ENCODE measurements around the gene LDB3.

LDB3 gene

GRCh38 chr10:86682675-86683074 lies 14.4 kb downstream of the LDB3 start:
- no peak overlapping the region for H3K4me2 ChIP-seq (ENCODE audit: insufficient read depth, low read length)
- H3K9ac ChIP-seq (ENCODE audit: low read depth, low read length) = no peak overlapping the region
- no peaks in the 10 kb centered on the region for H3K4me1 ChIP-seq (ENCODE audit: insufficient read depth, low read length)
- peaks cover 4% of the 10 kb centered on the region; the same call in 1 of the 2 replicates for H4K20me1 ChIP-seq (ENCODE audit: insufficient read depth, low read length)
- no peak overlapping the region for H3K27ac ChIP-seq (ENCODE audit: low read length)
- DNase-seq (no peak), ATAC-seq (ENCODE audit: insufficient read depth, low read depth) (no peak)
- no peak overlapping the region for H2AFZ ChIP-seq (ENCODE audit: low read depth, low read length)
- no peak overlapping the region for H3K4me3 ChIP-seq (ENCODE audit: low read depth in 1 of 2, low read length in 2 of 2)
- no peaks in the 10 kb centered on the region for H3K36me3 ChIP-seq (ENCODE audit: insufficient read depth, low read length)
- H3K79me2 ChIP-seq (ENCODE audit: insufficient read depth, low read length) = no peaks in the 10 kb centered on the region
- peaks cover 16% of the 10 kb centered on the region for H3K27me3 ChIP-seq (ENCODE audit: insufficient read depth, low read length, poor library complexity)
- no peak for TF ChIP-seq EZH2 (IDR thresholded peaks at IDR 0.05; ENCODE audit: borderline replicate concordance, low read depth, low read length, severe bottlenecking)
- no peak for TF ChIP-seq CTCF (IDR thresholded peaks at IDR 0.05; ENCODE audit: borderline replicate concordance, extremely low read depth, low read length, poor library complexity, severe bottlenecking)
- no peaks in the 10 kb centered on the region for H3K9me3 ChIP-seq (ENCODE audit: insufficient read depth, low read length, severe bottlenecking)

DNA sequence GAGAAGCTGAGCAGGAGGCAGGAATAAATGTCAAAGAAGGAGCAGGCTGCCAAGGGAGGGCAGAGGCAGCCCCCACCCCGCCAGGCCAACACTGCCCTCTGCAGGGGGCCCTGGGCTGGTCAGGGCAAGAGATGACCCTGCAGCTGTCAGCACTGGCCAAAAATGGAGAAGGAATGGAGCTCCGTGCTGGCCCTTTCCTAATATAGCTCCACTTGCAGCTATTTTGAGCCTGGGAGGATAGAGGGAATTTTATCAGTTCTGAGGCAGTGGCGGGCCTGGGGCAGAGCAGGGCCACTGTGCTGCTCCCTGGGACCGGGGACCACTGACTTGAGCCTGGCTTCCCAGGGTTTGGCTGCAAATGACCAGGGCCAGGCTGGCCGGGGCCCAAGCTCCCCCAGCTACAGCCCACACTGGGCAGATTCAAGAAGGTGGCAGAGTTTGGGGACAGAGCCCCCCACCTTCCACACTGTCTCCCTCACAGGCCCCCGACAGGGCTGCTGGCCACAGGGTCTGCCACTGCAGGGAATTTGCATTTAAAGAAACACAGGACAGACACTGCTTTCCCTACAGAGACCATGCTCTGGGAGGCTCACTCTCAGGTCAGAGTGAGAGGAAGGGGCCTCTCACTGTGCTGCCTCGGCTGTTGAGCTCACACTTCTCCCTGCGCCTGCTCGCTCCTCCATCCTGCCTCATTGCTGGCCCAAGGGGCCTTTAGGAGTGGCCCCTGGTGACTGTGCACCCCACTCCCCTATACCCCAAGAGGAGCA lies 16.2 kb downstream of the LDB3 start:
- ATAC-seq (ENCODE audit: insufficient read depth, low read depth) (no peak), DNase-seq (no peak)
- TF ChIP-seq CTCF (IDR thresholded peaks at IDR 0.05; ENCODE audit: borderline replicate concordance, extremely low read depth, low read length, poor library complexity, severe bottlenecking) = peak; percentile 32
- TF ChIP-seq EZH2 (IDR thresholded peaks at IDR 0.05; ENCODE audit: borderline replicate concordance, low read depth, low read length, severe bottlenecking) = no peak
- H3K4me2 ChIP-seq (ENCODE audit: insufficient read depth, low read length) = no peak overlapping the region
- H3K4me3 ChIP-seq (ENCODE audit: low read depth in 1 of 2, low read length in 2 of 2) = no peak overlapping the region
- H3K4me1 ChIP-seq (ENCODE audit: insufficient read depth, low read length) = no peaks in the 10 kb centered on the region
- no peak overlapping the region for H3K27ac ChIP-seq (ENCODE audit: low read length)
- peaks cover 16% of the 10 kb centered on the region for H3K27me3 ChIP-seq (ENCODE audit: insufficient read depth, low read length, poor library complexity)
- H3K9me3 ChIP-seq (ENCODE audit: insufficient read depth, low read length, severe bottlenecking) = no peaks in the 10 kb centered on the region
- H3K9ac ChIP-seq (ENCODE audit: low read depth, low read length) = no peak overlapping the region
- peaks cover 4% of the 10 kb centered on the region; the same call in 1 of the 2 replicates for H4K20me1 ChIP-seq (ENCODE audit: insufficient read depth, low read length)
- no peak overlapping the region for H2AFZ ChIP-seq (ENCODE audit: low read depth, low read length)
- H3K79me2 ChIP-seq (ENCODE audit: insufficient read depth, low read length) = no peaks in the 10 kb centered on the region
- no peaks in the 10 kb centered on the region for H3K36me3 ChIP-seq (ENCODE audit: insufficient read depth, low read length)

DNA sequence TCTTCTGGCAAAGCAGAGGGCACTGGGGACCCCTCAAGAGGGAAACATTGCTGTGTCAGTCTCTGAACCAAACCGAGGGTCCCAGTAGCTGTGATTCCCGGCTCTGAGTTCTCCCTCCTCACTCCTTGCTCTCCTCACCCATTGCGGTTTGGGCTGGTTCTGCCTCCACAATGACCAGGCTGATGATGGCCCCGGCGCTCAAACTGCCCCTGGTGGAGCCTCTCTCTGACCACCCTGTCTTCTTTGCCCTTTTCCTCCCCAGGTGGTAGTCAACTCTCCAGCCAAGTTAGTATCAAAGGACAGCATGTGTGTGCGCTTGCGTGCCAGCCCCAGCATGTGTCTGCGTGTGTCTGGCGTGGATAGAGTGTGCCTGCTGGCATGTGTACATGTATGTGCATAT lies 17.1 kb downstream of the LDB3 start:
- no peaks in the 10 kb centered on the region for H3K9me3 ChIP-seq (ENCODE audit: insufficient read depth, low read length, severe bottlenecking)
- TF ChIP-seq CTCF (IDR thresholded peaks at IDR 0.05; ENCODE audit: borderline replicate concordance, extremely low read depth, low read length, poor library complexity, severe bottlenecking) (no peak), EZH2 (IDR thresholded peaks at IDR 0.05; ENCODE audit: borderline replicate concordance, low read depth, low read length, severe bottlenecking) (no peak)
- H3K79me2 ChIP-seq (ENCODE audit: insufficient read depth, low read length) = no peaks in the 10 kb centered on the region
- H3K4me3 ChIP-seq (ENCODE audit: low read depth in 1 of 2, low read length in 2 of 2) = no peak overlapping the region
- H3K9ac ChIP-seq (ENCODE audit: low read depth, low read length) = no peak overlapping the region
- no peak overlapping the region for H3K27ac ChIP-seq (ENCODE audit: low read length)
- DNase-seq = no peak
- H3K27me3 ChIP-seq (ENCODE audit: insufficient read depth, low read length, poor library complexity) = peaks cover 16% of the 10 kb centered on the region
- no peaks in the 10 kb centered on the region for H3K36me3 ChIP-seq (ENCODE audit: insufficient read depth, low read length)
- no peak for ATAC-seq (ENCODE audit: insufficient read depth, low read depth)
- H4K20me1 ChIP-seq (ENCODE audit: insufficient read depth, low read length) = peaks cover 4% of the 10 kb centered on the region; the same call in 1 of the 2 replicates
- H3K4me1 ChIP-seq (ENCODE audit: insufficient read depth, low read length) = no peaks in the 10 kb centered on the region
- H2AFZ ChIP-seq (ENCODE audit: low read depth, low read length) = no peak overlapping the region
- H3K4me2 ChIP-seq (ENCODE audit: insufficient read depth, low read length) = no peak overlapping the region
